Lower lobe of right lung (tissue), 2 donors: Measurements from ENCODE around the gene CCDC93. TPM values are rescaled to one million over a fixed set of nuclear protein-coding genes. Genes with fewer than 3 reads are reported as not detected.

Experiments
- ATAC-seq, 2 donors: fragments of 200-7000 bp; cut with Tn5 transposase; one replicate each; pipeline ENCODE4 v1.9.1; 2020 to 2022; ENCODE audit warnings: mild to moderate bottlenecking in 2 of 2, moderate library complexity in 2 of 2
- DNase-seq: peaks from one replicate; pipeline ENCODE4 v3.0.0-alpha.2; 2020
- H3K27ac ChIP-seq: fragments of 200-600 bp; one replicate; pipeline ENCODE4 v1.8.0; 2022
- H3K27me3 ChIP-seq: fragments of 200-600 bp; one replicate; pipeline ENCODE4 v1.8.0; 2022; ENCODE audit warnings: low read depth
- H3K36me3 ChIP-seq: fragments of 200-600 bp; one replicate; pipeline ENCODE4 v1.8.0; 2022; ENCODE audit warnings: mild to moderate bottlenecking
- H3K4me1 ChIP-seq: fragments of 200-600 bp; one replicate; pipeline ENCODE4 v1.8.0; 2022
- H3K4me3 ChIP-seq: fragments of 200-600 bp; one replicate; pipeline ENCODE4 v1.8.0; 2022; ENCODE audit warnings: mild to moderate bottlenecking
- H3K9me3 ChIP-seq: fragments of 200-600 bp; one replicate; pipeline ENCODE4 v1.8.0; 2022
- intact Hi-C: fragments of 100-400 bp; cut with DNase I; formaldehyde crosslinking; loops from one replicate; pipeline ENCODE4 v1.11.0; 2022
- total RNA-seq: library from RNA; stranded (reverse); fragmentation: NEBNext Ultra II Directional; extraction: Animal tissue kit (Norgen Biotek cat#: 25700); gene quantifications from one replicate; pipeline ENCODE4 v1.2.1, GENCODE V29; 2021
- TF ChIP-seq, protein P1 (sequence below): fragments of 200-600 bp; IDR thresholded peaks from one replicate; pipeline ENCODE4 v1.8.0; 2022; ENCODE audit warnings: antibody characterized with exemption, mild to moderate bottlenecking
- donor health status: DM: no; HTN: yes; CAD: no; lungs with severe emphysema.

CCDC93 gene
- total RNA-seq, 1 donor from 2014 or later, result 47.3 TPM

DNA sequence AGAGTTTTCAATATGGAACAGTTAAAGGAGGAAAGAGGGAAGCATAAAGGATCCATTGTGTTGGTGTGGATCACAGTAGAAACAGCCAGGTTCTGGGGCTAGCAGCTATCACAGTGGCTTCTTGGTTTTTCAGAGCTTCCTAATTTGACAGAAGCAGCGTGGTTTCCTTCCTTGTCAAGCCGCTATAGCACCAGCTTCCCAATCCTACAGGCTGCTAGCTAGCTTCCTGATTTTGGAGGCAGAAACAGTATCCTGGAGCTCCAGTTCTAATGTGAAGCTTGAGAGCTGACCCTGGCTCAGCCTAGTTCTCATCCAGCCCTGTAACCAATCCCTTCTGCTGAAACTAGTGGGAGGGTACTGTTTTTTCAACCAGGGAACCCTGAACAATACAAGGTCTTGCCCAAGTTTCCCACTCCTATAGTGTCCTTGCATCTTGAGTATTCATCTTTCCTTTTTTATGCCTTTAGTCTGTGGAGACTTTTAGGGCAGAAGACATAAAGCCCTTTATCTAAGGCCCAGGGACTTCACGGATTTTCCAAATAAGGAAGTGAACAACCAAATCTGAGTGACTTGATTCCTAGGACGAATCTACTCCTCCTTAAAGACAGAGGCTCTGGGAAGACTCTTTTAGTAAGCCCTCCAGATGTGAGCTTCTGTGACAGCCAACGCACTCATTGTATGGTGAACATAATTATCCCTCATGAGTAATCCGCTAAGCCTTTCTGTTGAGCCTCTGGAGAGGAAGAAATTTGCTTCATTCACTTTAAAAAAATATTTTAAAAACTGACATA lies 33.8 kb downstream of the CCDC93 start:
- Histone ChIP-seq H3K27ac (no peak overlapping the region), H3K9me3 (no peaks in the 10 kb centered on the region), H3K36me3 (peaks cover 74% of the 10 kb centered on the region), H3K27me3 (no peaks in the 10 kb centered on the region), H3K4me3 (no peak overlapping the region), H3K4me1 (peaks cover 26% of the 10 kb centered on the region)
- intact Hi-C loops, result no loop called here
- TF ChIP-seq, protein P1, sequence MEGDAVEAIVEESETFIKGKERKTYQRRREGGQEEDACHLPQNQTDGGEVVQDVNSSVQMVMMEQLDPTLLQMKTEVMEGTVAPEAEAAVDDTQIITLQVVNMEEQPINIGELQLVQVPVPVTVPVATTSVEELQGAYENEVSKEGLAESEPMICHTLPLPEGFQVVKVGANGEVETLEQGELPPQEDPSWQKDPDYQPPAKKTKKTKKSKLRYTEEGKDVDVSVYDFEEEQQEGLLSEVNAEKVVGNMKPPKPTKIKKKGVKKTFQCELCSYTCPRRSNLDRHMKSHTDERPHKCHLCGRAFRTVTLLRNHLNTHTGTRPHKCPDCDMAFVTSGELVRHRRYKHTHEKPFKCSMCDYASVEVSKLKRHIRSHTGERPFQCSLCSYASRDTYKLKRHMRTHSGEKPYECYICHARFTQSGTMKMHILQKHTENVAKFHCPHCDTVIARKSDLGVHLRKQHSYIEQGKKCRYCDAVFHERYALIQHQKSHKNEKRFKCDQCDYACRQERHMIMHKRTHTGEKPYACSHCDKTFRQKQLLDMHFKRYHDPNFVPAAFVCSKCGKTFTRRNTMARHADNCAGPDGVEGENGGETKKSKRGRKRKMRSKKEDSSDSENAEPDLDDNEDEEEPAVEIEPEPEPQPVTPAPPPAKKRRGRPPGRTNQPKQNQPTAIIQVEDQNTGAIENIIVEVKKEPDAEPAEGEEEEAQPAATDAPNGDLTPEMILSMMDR, result no peak
- no peak for ATAC-seq
- DNase-seq, result no peak

DNA sequence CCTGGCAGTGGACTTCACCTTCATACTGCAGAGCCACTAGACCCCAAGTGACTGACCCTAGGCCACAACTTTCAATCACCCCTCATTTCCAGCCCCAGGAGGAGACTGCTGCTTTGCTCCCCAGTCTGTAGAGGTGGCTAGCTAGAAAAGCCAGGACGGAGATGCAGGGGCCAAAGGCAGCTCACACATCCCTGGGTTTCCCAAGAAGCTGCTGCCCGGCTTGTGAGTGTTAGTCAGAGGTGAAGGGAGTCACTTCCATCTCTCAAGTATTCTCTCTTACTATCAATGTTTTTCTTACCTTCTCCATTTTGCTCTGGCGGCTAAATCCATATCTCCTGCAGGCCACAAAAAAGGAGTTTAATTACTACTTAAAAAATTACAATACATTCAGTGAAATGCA lies 36.2 kb downstream of the CCDC93 start:
- H3K4me1 ChIP-seq, result peaks cover 26% of the 10 kb centered on the region
- H3K27ac ChIP-seq, result no peak overlapping the region
- no peak overlapping the region for H3K4me3 ChIP-seq
- intact Hi-C loops, result no loop called here
- ATAC-seq (no peak), DNase-seq (no peak)
- no peaks in the 10 kb centered on the region for H3K27me3 ChIP-seq
- no peaks in the 10 kb centered on the region for H3K9me3 ChIP-seq
- H3K36me3 ChIP-seq, result peaks cover 76% of the 10 kb centered on the region
- TF ChIP-seq, protein P1, result no peak

DNA sequence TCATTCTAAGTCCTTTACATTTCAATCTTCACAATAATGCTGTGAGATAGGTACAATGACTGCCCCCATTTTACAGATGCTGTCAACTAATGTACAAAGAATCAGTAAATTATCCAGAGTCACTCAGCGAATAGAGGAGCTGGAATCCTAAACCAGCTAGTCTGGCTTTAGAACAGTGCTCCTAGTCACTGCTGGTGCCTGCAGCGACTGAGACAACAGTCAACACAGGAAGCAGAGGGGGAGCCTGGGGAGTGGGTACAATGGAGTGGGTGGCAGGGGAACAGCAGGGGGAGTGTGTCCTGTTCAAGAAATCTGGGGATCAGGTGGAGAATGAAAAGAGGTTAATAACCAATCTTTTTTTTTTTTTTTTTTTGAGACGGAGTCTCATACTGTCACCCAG lies 37.3 kb downstream of the CCDC93 start:
- Histone ChIP-seq H3K4me3 (no peak overlapping the region), H3K9me3 (no peaks in the 10 kb centered on the region), H3K36me3 (peaks cover 79% of the 10 kb centered on the region), H3K27ac (no peak overlapping the region), H3K27me3 (no peaks in the 10 kb centered on the region), H3K4me1 (peaks cover 26% of the 10 kb centered on the region)
- TF ChIP-seq, protein P1, result no peak
- intact Hi-C loops, result no loop called here
- no peak for DNase-seq
- ATAC-seq, result no peak

DNA sequence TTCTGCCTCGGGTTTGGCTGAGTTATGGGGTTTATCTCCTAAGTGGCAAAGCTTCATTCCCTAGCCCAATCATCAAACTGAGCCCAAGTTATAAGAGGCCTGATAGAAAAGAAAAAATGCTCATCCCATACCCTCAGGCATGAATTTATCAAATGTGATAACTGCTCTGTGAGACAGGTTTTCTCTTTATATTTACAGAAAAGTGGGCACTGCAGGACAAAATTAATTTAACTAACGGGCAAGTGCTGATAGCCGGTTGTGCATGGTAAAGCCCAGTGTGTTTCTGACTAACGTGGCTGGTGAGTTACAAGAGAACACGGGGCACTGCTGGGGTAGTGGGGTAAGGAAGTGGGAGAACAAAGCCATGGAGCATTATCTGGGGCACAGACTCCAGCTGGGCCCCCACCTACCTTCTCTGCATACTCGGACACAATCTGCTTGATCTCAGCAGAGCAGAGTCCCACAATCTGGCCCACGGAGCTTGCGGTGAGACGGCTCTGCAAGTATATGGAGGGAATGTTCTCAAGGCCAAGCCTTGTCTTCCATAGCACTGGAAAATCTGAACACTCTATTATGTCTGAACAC lies 40.3 kb downstream of the CCDC93 start:
- H3K4me1 ChIP-seq, result peaks cover 4% of the 10 kb centered on the region
- no peak for DNase-seq
- intact Hi-C loops, result no loop called here
- no peaks in the 10 kb centered on the region for H3K9me3 ChIP-seq
- ATAC-seq, result no peak
- no peak overlapping the region for H3K27ac ChIP-seq
- H3K36me3 ChIP-seq, result peaks cover 96% of the 10 kb centered on the region
- no peaks in the 10 kb centered on the region for H3K27me3 ChIP-seq
- H3K4me3 ChIP-seq, result no peak overlapping the region
- TF ChIP-seq, protein P1, result no peak

DNA sequence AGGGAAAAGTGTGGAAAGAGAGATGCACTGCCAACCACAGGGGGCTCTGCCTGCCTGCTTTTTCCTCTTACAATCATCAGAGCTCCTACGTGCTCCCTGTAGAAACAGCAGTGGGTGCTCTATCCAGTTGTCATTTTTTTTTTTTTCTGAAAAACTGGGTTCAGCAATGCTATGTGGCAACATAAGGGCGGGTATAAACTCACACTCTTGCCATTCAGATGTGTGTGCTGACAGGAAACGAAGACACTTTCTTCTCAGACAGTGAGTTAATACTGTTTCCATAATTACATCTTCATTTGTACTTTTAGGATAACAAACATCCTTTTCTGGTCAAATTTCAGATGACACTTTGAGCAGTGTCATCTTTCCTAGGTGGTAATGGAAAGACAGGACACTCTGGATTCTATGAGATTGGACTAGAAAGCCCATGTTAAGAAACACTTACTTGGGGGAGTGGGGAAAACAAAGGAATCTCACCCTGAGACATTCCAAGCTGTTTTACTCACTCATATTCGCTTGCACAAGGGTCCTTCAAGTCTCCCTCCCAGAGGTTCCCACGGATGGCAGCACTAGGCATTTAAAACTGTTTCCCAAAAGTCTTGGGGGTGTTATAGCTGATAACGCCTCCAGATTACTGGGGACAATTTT lies 41.3 kb downstream of the CCDC93 start:
- ATAC-seq (peak in 1 of 2 donors; percentile 32), DNase-seq (no peak)
- TF ChIP-seq, protein P1, result no peak
- no peaks in the 10 kb centered on the region for H3K27me3 ChIP-seq
- no peak overlapping the region for H3K27ac ChIP-seq
- no peaks in the 10 kb centered on the region for H3K9me3 ChIP-seq
- peaks cover 4% of the 10 kb centered on the region for H3K4me1 ChIP-seq
- intact Hi-C loops, result no loop called here
- H3K36me3 ChIP-seq, result peaks cover 98% of the 10 kb centered on the region
- no peak overlapping the region for H3K4me3 ChIP-seq
